Osteocyte (in vitro differentiated cells): ENCODE results near the gene DDOST. TPM values are rescaled to one million over a fixed set of nuclear protein-coding genes. Genes with fewer than 3 reads are reported as not detected.
A peak's percentile ranks its signal among the peaks of the same experiment; 100 is the strongest.

Experiments
- DNase-seq: peaks from one replicate; pipeline ENCODE4 v3.0.0; 2021; ENCODE audit warnings: mixed read lengths; ENCODE audit not compliant: unreplicated experiment; ENCODE audit errors: extremely low spot score
- H3K27ac Mint-ChIP-seq: one replicate; pipeline ENCODE4 v1.8.0; 2021; ENCODE audit warnings: mild to moderate bottlenecking, mixed read lengths; ENCODE audit not compliant: unreplicated experiment
- H3K27me3 Mint-ChIP-seq: one replicate; pipeline ENCODE4 v1.8.0; 2021; ENCODE audit warnings: mixed read lengths; ENCODE audit not compliant: unreplicated experiment
- H3K36me3 Mint-ChIP-seq: one replicate; pipeline ENCODE4 v1.8.0; 2021; ENCODE audit warnings: mixed read lengths; ENCODE audit not compliant: unreplicated experiment
- H3K4me1 Mint-ChIP-seq: one replicate; pipeline ENCODE4 v1.8.0; 2021; ENCODE audit warnings: mixed read lengths; ENCODE audit not compliant: unreplicated experiment
- H3K4me3 Mint-ChIP-seq: one replicate; pipeline ENCODE4 v1.8.0; 2021; ENCODE audit warnings: mild to moderate bottlenecking, moderate library complexity, mixed read lengths; ENCODE audit not compliant: unreplicated experiment
- H3K9me3 Mint-ChIP-seq: one replicate; pipeline ENCODE4 v1.8.0; 2021; ENCODE audit warnings: mixed read lengths; ENCODE audit not compliant: unreplicated experiment
- total RNA-seq: library from RNA; stranded (reverse); gene quantifications from 2 replicates; pipeline ENCODE4 v1.2.1, GENCODE V29; 2021
- TF ChIP-seq, protein P1 (sequence below): fragments of 200-600 bp; sonication (generic); IDR thresholded peaks from 2 replicates; pipeline ENCODE4 v1.5.0; 2021; ENCODE audit warnings: antibody characterized with exemption, mild to moderate bottlenecking, moderate library complexity

The DDOST gene
- total RNA-seq, 1 donor from 2014 or later = 267 TPM

DNA sequence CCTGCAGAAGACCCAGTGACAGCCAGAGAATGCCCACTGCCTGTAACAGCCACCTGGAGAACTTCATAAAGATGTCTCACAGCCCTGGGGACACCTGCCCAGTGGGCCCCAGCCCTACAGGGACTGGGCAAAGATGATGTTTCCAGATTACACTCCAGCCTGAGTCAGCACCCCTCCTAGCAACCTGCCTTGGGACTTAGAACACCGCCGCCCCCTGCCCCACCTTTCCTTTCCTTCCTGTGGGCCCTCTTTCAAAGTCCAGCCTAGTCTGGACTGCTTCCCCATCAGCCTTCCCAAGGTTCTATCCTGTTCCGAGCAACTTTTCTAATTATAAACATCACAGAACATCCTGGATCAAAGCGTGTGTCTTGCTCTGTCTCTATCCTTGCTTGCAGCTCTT is 42.6 kb downstream of the DDOST start:
- DNase-seq = no peak
- TF ChIP-seq, protein P1, sequence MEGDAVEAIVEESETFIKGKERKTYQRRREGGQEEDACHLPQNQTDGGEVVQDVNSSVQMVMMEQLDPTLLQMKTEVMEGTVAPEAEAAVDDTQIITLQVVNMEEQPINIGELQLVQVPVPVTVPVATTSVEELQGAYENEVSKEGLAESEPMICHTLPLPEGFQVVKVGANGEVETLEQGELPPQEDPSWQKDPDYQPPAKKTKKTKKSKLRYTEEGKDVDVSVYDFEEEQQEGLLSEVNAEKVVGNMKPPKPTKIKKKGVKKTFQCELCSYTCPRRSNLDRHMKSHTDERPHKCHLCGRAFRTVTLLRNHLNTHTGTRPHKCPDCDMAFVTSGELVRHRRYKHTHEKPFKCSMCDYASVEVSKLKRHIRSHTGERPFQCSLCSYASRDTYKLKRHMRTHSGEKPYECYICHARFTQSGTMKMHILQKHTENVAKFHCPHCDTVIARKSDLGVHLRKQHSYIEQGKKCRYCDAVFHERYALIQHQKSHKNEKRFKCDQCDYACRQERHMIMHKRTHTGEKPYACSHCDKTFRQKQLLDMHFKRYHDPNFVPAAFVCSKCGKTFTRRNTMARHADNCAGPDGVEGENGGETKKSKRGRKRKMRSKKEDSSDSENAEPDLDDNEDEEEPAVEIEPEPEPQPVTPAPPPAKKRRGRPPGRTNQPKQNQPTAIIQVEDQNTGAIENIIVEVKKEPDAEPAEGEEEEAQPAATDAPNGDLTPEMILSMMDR = no peak
- Mint-ChIP-seq H3K27me3 (no peaks in the 10 kb centered on the region), H3K4me3 (no peak overlapping the region), H3K9me3 (no peaks in the 10 kb centered on the region), H3K27ac (no peak overlapping the region), H3K36me3 (no peaks in the 10 kb centered on the region), H3K4me1 (peaks cover 20% of the 10 kb centered on the region)

DNA sequence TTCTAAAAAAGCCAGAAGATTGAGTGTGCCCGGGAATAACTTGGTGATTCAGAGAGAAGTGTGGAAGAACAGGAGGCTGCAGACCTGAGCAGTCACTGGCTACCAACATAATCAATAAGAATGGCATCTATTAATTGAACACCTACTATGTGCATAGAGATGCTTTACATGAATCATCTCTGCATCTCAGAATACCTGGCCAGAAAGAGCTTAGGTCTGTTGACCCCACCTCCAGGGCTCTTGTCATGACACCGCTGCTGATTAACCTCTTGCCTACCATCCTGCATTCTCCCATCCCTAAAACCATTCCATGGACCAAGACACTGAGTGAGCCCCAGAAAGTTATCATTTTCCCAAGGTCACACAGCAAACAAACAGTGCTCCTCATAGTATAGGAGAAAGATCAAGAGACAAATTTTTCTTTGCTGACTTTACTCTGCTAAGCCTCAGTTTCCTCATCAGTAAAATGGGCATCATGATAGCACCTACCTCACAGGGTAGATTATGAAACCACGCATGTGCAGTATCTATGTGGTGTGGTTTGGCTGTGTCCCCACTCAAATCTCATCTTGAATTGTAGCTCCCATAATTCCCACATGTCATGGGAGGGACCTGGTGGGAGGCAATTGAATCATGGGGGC is 44.2 kb downstream of the DDOST start:
- H3K27me3 Mint-ChIP-seq = no peaks in the 10 kb centered on the region
- DNase-seq = no peak
- no peak overlapping the region for H3K27ac Mint-ChIP-seq
- no peak overlapping the region for H3K4me3 Mint-ChIP-seq
- TF ChIP-seq, protein P1 = no peak
- H3K9me3 Mint-ChIP-seq = no peaks in the 10 kb centered on the region
- H3K4me1 Mint-ChIP-seq = peaks cover 31% of the 10 kb centered on the region
- H3K36me3 Mint-ChIP-seq = no peaks in the 10 kb centered on the region

DNA sequence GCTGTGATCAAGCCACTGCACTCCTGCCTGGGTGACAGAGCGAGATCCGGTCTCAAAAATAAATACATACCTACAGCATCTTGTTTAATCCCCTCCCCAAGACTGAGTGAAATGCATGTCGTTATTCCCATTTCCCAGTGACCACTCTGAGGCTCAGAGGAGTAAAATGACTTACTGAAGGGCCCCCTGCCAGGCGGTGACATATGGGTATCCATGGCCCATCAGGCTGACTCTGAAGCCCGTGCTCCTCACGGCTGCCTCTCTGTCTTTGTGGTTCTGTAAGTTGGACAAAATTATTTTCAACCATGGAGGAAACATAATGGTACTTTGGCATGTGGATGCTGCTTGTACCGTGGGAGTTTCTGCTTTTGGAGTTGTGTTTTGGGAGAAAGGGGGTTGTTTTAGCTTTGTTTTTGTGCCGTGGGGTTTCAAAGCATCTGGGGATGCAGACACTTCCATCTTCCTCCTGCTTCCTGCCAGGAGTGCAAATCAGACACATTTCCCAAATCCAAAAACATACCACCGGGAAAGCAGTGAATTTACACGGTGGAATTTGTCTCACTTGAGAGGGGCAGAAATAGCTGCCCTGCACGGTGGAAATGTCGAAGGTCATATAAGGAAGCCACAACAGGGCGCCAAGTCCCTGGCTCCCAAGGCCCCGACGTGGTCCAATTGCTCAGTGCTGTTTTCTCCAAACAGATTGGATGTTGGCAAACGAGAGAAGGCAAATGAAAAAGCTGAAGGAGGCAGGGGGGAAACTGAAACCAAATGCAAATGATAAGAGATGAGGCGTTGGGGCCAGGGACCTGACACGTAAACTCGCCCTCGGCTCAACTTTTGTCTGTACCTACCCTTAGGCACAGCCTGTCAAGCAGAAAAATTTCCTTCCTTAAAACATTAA is 45.0 kb downstream of the DDOST start:
- Mint-ChIP-seq H3K9me3 (no peaks in the 10 kb centered on the region), H3K4me3 (no peak overlapping the region), H3K36me3 (no peaks in the 10 kb centered on the region), H3K4me1 (peaks cover 31% of the 10 kb centered on the region), H3K27ac (peak overlapping the region; percentile 18), H3K27me3 (no peaks in the 10 kb centered on the region)
- TF ChIP-seq, protein P1 = no peak
- DNase-seq = no peak

DNA sequence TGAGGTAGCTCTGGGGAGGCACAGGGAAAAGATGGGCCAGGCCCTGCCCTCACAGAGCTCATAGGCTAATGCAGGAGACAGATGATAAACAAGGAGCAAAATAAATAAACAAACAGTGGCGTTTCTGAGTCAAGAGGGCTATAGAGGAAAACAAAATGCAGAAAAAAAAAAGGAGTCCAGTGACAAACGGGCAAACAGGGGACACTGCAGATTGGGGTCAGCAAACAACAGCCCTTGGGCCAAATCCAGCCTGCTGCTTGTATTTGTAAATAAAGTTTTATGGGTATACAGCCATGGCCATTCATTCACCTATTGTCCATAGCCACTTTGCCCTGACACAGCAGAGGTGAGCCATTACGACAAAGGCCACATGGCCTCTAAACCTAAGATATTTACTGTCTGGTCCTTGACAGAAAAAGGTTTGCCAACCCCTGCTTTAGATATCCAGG is 47.0 kb downstream of the DDOST start:
- no peak overlapping the region for H3K4me3 Mint-ChIP-seq
- H3K27ac Mint-ChIP-seq = peak overlapping the region; percentile 90
- TF ChIP-seq, protein P1 = no peak
- DNase-seq = no peak
- H3K36me3 Mint-ChIP-seq = no peaks in the 10 kb centered on the region
- peaks cover 31% of the 10 kb centered on the region for H3K4me1 Mint-ChIP-seq
- H3K27me3 Mint-ChIP-seq = no peaks in the 10 kb centered on the region
- H3K9me3 Mint-ChIP-seq = no peaks in the 10 kb centered on the region

DNA sequence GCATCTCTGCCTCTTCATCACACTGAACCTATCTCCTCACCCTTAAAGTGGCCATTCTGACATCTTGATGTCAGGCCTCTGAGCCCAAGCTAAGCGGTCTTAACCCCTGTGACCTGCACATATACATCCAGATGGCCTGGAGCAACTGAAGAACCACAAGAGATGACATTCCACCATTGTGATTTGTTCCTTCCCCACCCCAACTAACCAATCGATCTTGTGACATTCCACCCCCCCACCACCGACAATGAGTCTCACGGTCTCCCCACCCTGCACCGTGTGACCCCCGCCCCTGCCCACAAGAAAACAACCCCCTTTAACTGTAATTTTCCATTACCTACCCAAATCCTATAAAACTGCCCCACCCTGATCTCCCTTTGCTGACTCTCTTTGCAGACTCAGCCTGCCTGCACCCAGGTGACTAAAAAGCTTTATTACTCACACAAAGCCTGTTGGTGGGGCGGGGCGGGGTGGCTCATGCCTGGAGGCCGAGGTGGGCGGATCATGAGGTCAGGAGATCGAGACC is 48.9 kb downstream of the DDOST start:
- TF ChIP-seq, protein P1 = no peak
- Mint-ChIP-seq H3K4me3 (no peak overlapping the region), H3K27ac (no peak overlapping the region), H3K9me3 (no peaks in the 10 kb centered on the region), H3K36me3 (no peaks in the 10 kb centered on the region), H3K27me3 (no peaks in the 10 kb centered on the region), H3K4me1 (peaks cover 31% of the 10 kb centered on the region)
- no peak for DNase-seq
